HL-60/S4 (cell line): ENCODE results near the gene DLX4.

Source experiments
- in situ Hi-C: fragments of 300-500 bp; cut with MboI; formaldehyde crosslinking; loops from 2 replicates; pipeline ENCODE4 v1.14.3; 2022; ENCODE audit warnings: low sequenced_read_pairs

Gene DLX4

DNA sequence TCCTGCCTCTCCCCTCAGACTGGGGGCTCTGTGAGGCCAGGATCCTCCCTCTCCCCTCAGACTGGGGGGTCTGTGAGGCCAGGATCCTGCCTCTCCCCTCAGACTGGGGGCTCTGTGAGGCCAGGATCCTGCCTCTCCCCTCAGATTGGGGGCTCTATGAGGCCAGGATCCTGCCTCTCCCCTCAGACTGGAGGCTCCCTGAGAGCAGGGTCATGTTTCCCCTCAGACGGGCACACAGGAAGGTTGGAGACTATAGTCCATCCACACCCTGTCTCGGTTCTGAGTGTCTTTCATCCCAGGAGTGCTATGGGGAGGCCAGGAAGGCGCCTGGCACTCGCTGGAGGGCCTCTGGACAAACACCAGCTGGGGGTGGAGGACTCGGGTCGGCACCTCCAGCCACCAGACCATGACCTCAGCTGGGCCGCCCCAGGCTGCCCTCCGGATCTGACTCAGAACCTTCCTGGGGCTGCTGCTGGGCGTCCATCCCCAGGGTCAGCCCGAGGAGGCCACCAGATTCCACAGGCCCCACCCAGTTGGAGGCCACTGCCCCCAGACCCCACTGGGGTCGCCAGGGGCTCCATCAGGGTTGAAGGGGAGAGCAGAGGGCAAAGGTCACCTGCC lies 21.9 kb upstream of the DLX4 start:
- in situ Hi-C loops = no loop called here

GRCh38 chr17:49949634-49950033 lies 19.4 kb upstream of the DLX4 start:
- in situ Hi-C loops = no loop called here

- in situ Hi-C loops = no loop called here
These were observed 17.5 kb upstream of the DLX4 start for GRCh38 chr17:49951362-49952082.

DNA sequence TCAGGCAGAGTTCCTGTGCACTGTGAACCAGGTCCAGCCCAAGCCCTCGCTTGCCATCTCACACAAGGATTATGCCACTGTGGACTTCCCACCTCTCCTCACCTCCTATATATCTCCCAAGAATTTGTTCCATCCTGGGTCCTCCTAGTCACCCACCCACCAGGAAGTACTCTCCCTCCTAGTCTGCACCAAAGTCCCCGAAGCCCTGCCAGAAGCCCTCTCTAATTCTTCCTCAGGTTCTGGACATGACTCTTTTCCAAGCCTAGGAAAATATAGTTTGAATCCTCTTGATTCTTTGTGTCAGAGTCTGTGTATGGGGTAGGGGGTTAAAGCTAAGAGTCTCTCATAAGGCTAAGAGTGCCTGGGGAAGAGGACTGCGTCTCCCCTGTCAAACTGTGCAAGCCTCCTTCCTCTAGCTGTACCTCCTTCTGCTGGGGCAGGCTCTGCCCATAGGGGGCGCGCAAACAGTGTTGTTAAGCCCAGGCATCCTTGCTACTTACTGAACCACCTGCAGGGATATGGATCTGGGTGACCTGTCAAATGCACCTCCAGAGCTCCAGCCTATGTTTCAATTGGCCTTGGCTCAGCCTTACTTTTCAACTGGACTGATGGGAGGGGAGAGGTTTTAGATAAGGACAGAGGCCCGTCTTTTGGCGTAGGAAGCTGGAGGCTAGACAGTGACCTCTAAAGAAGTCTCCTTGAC lies 16.6 kb upstream of the DLX4 start:
- in situ Hi-C loops = no loop called here

- in situ Hi-C loops = no loop called here
These were observed 16.0 kb upstream of the DLX4 start for GRCh38 chr17:49952912-49953497.

GRCh38 chr17:49955157-49955556 lies 13.8 kb upstream of the DLX4 start:
- in situ Hi-C loops = no loop called here

GRCh38 chr17:49956780-49957179 lies 12.2 kb upstream of the DLX4 start:
- in situ Hi-C loops = no loop called here

GRCh38 chr17:49957350-49957749 lies 11.6 kb upstream of the DLX4 start:
- in situ Hi-C loops = no loop called here

- in situ Hi-C loops = no loop called here
These were observed 10.3 kb upstream of the DLX4 start for GRCh38 chr17:49958723-49959122.

GRCh38 chr17:49959183-49959935 lies 9.6 kb upstream of the DLX4 start:
- in situ Hi-C loops = no loop called here

GRCh38 chr17:49962599-49963308 lies 6.2 kb upstream of the DLX4 start:
- in situ Hi-C loops = no loop called here

DNA sequence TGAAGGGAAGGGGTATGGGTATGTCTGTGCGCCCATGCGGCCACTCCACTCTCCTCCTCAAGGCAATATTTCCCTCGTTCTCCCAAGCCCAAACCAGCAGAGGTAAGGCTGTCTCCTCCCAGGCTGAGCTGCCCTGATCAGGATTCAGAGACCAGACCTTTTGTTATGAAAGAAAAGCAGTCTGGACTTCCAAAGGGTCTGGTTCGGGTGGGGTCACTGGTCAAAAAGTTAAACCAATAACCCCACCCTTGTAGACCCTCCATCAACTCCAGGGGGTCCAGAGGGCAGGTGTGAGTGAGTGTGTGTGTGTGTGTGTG lies 5.7 kb upstream of the DLX4 start:
- in situ Hi-C loops = no loop called here

DNA sequence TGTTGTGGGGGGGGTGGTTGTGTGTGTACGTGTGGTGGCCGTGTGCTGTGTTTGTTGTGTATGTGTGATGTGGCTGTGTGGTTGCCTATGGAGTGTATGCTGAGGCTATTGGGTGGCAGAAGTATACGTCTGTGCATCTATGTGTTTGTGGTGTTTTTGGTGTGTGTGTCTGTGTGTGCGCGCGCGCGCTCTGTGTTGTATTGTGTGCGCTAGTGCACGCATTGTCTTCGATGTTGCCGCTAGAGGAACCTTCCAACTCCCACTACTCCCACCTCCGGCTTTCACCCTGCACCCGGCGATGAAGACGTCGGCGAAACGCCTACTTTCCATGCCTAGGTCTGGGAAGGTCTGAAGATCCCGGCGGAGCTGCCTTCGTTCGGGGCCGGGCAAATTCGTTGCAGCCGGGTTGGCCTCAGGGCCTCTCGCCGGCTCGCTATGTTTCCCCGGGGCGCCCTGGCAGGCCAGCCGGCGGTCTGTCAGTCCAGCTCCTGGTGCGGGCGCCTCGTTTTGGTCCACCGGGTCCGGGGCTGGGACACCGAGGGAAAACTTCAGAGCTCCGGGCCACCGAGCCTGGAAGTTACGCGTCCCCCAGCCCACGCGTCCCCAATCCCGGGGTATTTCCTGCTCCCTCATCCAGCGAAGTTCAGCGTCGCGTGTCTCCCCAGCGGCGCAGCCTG lies 5.2 kb upstream of the DLX4 start:
- in situ Hi-C loops = no loop called here

DNA sequence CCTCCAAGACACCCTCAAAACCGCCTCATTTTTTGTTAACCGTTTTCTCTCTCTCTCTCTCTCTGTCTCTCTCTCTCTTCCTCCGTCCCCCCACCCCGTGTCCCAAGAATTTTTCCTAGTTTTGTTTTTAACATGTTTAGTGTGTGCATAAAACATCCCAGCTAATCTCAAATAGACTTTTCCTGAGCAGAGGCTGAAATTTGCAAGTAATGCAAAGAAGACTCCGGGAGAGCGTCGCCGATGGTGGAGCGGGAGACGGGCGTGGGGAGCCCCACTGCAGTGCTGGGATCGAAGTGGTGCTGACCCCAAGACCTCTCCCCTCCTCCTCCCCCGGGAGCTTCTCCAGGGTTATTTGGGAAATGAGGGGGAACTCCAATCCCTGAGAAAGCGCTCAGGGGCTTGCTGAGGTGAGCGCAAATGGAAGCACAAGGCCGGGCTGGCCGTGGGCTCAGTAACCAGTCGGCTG lies 4.7 kb upstream of the DLX4 start:
- in situ Hi-C loops = no loop called here

DNA sequence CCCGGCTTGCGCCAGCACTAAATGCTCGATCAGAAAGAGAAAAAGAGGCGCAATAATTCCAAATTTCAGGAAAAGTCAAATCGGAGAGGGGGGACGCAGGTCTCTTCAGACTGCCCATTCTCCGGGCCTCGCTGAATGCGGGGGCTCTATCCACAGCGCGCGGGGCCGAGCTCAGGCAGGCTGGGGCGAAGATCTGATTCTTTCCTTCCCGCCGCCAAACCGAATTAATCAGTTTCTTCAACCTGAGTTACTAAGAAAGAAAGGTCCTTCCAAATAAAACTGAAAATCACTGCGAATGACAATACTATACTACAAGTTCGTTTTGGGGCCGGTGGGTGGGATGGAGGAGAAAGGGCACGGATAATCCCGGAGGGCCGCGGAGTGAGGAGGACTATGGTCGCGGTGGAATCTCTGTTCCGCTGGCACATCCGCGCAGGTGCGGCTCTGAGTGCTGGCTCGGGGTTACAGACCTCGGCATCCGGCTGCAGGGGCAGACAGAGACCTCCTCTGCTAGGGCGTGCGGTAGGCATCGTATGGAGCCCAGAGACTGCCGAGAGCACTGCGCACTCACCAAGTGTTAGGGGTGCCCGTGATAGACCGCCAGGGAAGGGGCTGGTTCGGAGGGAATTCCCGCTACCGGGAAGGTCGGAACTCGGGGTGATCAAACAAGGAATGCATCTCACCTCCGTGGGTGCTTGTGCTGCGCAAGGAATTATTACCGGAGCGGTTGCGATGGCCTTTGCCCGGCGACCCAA lies 4.0 kb upstream of the DLX4 start:
- in situ Hi-C loops = no loop called here

GRCh38 chr17:49965524-49965909 lies 3.5 kb upstream of the DLX4 start:
- in situ Hi-C loops = no loop called here

DNA sequence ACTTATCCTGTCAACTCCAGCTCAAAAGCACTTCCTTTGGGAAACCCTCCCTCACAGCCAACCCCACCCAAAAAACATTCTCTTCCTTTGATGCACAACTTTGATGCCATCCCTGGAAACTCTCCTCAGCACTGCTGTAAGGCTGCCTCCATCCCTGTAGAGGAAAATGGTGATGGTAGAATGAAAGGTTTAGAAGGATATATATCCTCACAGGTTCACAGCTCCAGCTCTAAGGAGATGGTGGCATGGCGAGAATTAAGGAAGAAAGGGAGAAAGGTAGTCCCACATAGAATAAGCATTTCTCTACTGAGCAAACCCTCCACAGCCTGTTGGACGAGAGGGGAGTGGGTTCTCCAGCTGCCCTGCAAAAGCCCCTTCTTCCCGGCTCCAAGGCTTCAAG lies 2.2 kb upstream of the DLX4 start:
- in situ Hi-C loops = no loop called here

DNA sequence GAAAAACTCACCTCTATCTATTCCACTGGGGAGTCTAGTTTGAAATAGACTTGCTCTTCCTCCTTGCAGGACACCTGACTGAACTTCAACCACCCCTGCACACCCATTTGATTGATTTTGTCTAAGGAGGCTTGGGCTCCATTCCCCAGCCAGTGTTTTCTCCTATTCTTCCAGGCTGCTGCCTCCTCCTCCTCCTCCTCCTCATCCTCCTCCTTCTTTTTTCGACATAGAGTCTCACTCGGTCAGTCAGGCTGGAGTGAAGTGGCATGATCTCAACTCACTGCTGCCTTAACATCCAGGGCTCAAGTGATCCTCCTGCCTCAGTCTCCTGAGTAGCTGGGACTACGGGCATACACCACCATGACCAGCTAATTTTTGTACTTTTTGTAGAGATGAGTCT lies 1.8 kb upstream of the DLX4 start:
- in situ Hi-C loops = no loop called here
